Activated naive CD8-positive, alpha-beta T cell (primary cell): ENCODE measurements around the gene IKBKG.
"Not testable (repeated sequence)": the region's sequence is repeated elsewhere in the genome, so short reads cannot be mapped to it uniquely, and the experiment has no call there.

Experiments used
- H3K27ac Mint-ChIP-seq: one replicate; pipeline ENCODE4 v1.8.0; 2021; ENCODE audit warnings: mixed read lengths
- H3K27me3 Mint-ChIP-seq: one replicate; pipeline ENCODE4 v1.8.0; 2021; ENCODE audit warnings: mixed read lengths
- H3K36me3 Mint-ChIP-seq: one replicate; pipeline ENCODE4 v1.8.0; 2021; ENCODE audit warnings: mixed read lengths
- H3K4me1 Mint-ChIP-seq: one replicate; pipeline ENCODE4 v1.8.0; 2021; ENCODE audit warnings: low read depth, mixed read lengths
- H3K4me3 Mint-ChIP-seq: one replicate; pipeline ENCODE4 v1.8.0; 2021; ENCODE audit warnings: mild to moderate bottlenecking, mixed read lengths
- H3K9me3 Mint-ChIP-seq: one replicate; pipeline ENCODE4 v1.8.0; 2021; ENCODE audit warnings: low read depth, mixed read lengths

IKBKG gene

GRCh38 chrX:154540897-154541535 is 6.4 kb upstream of the IKBKG start:
- H3K27me3 Mint-ChIP-seq: no peaks in the 10 kb centered on the region
- H3K4me1 Mint-ChIP-seq: peaks cover 38% of the 10 kb centered on the region

GRCh38 chrX:154541589-154541895 is 5.9 kb upstream of the IKBKG start:
- H3K27me3 Mint-ChIP-seq: no peaks in the 10 kb centered on the region
- H3K27ac Mint-ChIP-seq: peak overlapping the region; percentile 98
- no peaks in the 10 kb centered on the region for H3K36me3 Mint-ChIP-seq
- H3K4me3 Mint-ChIP-seq: no peak overlapping the region
- H3K4me1 Mint-ChIP-seq: peaks cover 42% of the 10 kb centered on the region
- no peaks in the 10 kb centered on the region for H3K9me3 Mint-ChIP-seq

More at GRCh38 chrX:154540897-154541535, 6.4 kb upstream of the IKBKG start:
- H3K4me3 Mint-ChIP-seq: no peak overlapping the region
- H3K9me3 Mint-ChIP-seq: no peaks in the 10 kb centered on the region
- no peaks in the 10 kb centered on the region for H3K36me3 Mint-ChIP-seq
- peak overlapping the region; percentile 98 for H3K27ac Mint-ChIP-seq

GRCh38 chrX:154541896-154542722 is 5.3 kb upstream of the IKBKG start:
- Mint-ChIP-seq H3K27ac (peak overlapping the region; percentile 98), H3K9me3 (no peaks in the 10 kb centered on the region), H3K27me3 (no peaks in the 10 kb centered on the region), H3K36me3 (no peaks in the 10 kb centered on the region), H3K4me3 (peak overlapping the region; percentile 88), H3K4me1 (peaks cover 42% of the 10 kb centered on the region)

- peak overlapping the region; percentile 98 for H3K27ac Mint-ChIP-seq
- H3K4me1 Mint-ChIP-seq: peaks cover 43% of the 10 kb centered on the region
- no peaks in the 10 kb centered on the region for H3K36me3 Mint-ChIP-seq
- H3K9me3 Mint-ChIP-seq: no peaks in the 10 kb centered on the region
- no peaks in the 10 kb centered on the region for H3K27me3 Mint-ChIP-seq
- peak overlapping the region; percentile 88 for H3K4me3 Mint-ChIP-seq
Observed at GRCh38 chrX:154542723-154543424, 4.5 kb upstream of the IKBKG start.

- Mint-ChIP-seq H3K9me3 (no peaks in the 10 kb centered on the region), H3K27me3 (no peaks in the 10 kb centered on the region), H3K4me1 (peaks cover 56% of the 10 kb centered on the region), H3K4me3 (peak overlapping the region; percentile 80), H3K36me3 (no peaks in the 10 kb centered on the region), H3K27ac (peak overlapping the region; percentile 64)
Observed at GRCh38 chrX:154545673-154546274, 1.6 kb upstream of the IKBKG start.

GRCh38 chrX:154546354-154547244 is 821 bp upstream of the IKBKG start, which contains the start of gene G6PD:
TSS of gene G6PD (minus strand) at chrX:154546846. CDS start at chrX:154546155, 691 bp downstream.
- Mint-ChIP-seq H3K36me3 (no peaks in the 10 kb centered on the region), H3K9me3 (no peaks in the 10 kb centered on the region), H3K4me3 (peak within 1 kb of the TSS; percentile 98), H3K27ac (peak within 1 kb of the TSS; percentile 94), H3K27me3 (no peaks in the 10 kb centered on the region), H3K4me1 (peaks cover 55% of the 10 kb centered on the region)

GRCh38 chrX:154548028-154548316 is 552 bp downstream of the IKBKG start:
- Mint-ChIP-seq H3K4me1 (peaks cover 49% of the 10 kb centered on the region), H3K27ac (peak overlapping the region; percentile 94), H3K4me3 (peak overlapping the region; percentile 98), H3K9me3 (no peaks in the 10 kb centered on the region), H3K27me3 (no peaks in the 10 kb centered on the region), H3K36me3 (no peaks in the 10 kb centered on the region)

GRCh38 chrX:154549766-154550165 is 2.3 kb downstream of the IKBKG start:
- peak overlapping the region; percentile 85 for H3K27ac Mint-ChIP-seq
- no peaks in the 10 kb centered on the region for H3K36me3 Mint-ChIP-seq
- H3K4me3 Mint-ChIP-seq: peak overlapping the region; percentile 77
- peaks cover 46% of the 10 kb centered on the region for H3K4me1 Mint-ChIP-seq
- no peaks in the 10 kb centered on the region for H3K27me3 Mint-ChIP-seq
- H3K9me3 Mint-ChIP-seq: no peaks in the 10 kb centered on the region

GRCh38 chrX:154552112-154552806 is 4.8 kb downstream of the IKBKG start:
- H3K9me3 Mint-ChIP-seq, H3K36me3 Mint-ChIP-seq, H3K27me3 Mint-ChIP-seq, H3K4me3 Mint-ChIP-seq, H3K27ac Mint-ChIP-seq: not testable (repeated sequence)
- H3K4me1 Mint-ChIP-seq: peaks cover 32% of the 10 kb centered on the region

- not testable (repeated sequence) for H3K9me3 Mint-ChIP-seq, H3K27ac Mint-ChIP-seq, H3K4me1 Mint-ChIP-seq, H3K27me3 Mint-ChIP-seq, H3K4me3 Mint-ChIP-seq, H3K36me3 Mint-ChIP-seq
Observed at GRCh38 chrX:154558060-154558690, 10.8 kb downstream of the IKBKG start.

GRCh38 chrX:154558896-154559295 is 11.5 kb downstream of the IKBKG start:
- H3K9me3 Mint-ChIP-seq, H3K27me3 Mint-ChIP-seq, H3K4me3 Mint-ChIP-seq, H3K27ac Mint-ChIP-seq, H3K4me1 Mint-ChIP-seq, H3K36me3 Mint-ChIP-seq: not testable (repeated sequence)

GRCh38 chrX:154560326-154560725 is 12.9 kb downstream of the IKBKG start:
- not testable (repeated sequence) for H3K9me3 Mint-ChIP-seq, H3K4me1 Mint-ChIP-seq, H3K27ac Mint-ChIP-seq, H3K27me3 Mint-ChIP-seq, H3K4me3 Mint-ChIP-seq, H3K36me3 Mint-ChIP-seq

GRCh38 chrX:154562295-154562694 is 14.9 kb downstream of the IKBKG start:
- H3K4me1 Mint-ChIP-seq, H3K4me3 Mint-ChIP-seq, H3K36me3 Mint-ChIP-seq, H3K9me3 Mint-ChIP-seq, H3K27ac Mint-ChIP-seq, H3K27me3 Mint-ChIP-seq: not testable (repeated sequence)

GRCh38 chrX:154570361-154570760 is 22.9 kb downstream of the IKBKG start:
- H3K4me3 Mint-ChIP-seq, H3K4me1 Mint-ChIP-seq, H3K27me3 Mint-ChIP-seq, H3K9me3 Mint-ChIP-seq, H3K27ac Mint-ChIP-seq, H3K36me3 Mint-ChIP-seq: not testable (repeated sequence)
